GM04503 (cell line): ENCODE data around the gene PAQR8.
A peak's percentile ranks its signal among the peaks of the same experiment; 100 is the strongest.
"Not testable (repeated sequence)": the region's sequence is repeated elsewhere in the genome, so short reads cannot be mapped to it uniquely, and the experiment has no call there.

ENCODE experiments used
- DNase-seq: peaks from one replicate; pipeline ENCODE4 v3.0.0-alpha.2; 2012; ENCODE audit warnings: low read depth

PAQR8 gene

DNA sequence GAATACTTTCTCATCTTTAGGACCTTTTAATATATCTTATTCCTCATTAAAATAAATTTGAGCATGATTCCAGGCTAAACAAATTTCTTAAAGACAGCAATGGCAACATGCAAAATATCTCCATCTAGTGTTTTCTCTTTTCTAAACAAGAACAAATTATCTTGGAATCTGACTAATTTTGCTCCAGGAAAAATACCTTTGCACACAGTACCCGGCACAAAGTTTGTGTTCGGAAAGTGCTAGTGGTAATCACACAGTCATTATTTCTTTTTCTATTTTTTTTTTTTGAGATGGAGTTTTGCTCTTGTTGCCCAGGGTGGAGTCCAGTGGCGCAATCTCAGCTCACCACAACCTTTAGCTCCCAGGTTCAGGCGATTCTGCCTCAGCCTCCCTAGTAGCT is 50.0 kb downstream of the PAQR8 start:
- no peak for DNase-seq

- DNase-seq, result no peak
Measured at GRCh38 chr6:52415333-52415732, 53.4 kb downstream of the PAQR8 start.

- no peak for DNase-seq
Measured at GRCh38 chr6:52415917-52416628, 54.1 kb downstream of the PAQR8 start.

- no peak for DNase-seq
Measured at GRCh38 chr6:52416629-52417151, 54.7 kb downstream of the PAQR8 start.

DNA sequence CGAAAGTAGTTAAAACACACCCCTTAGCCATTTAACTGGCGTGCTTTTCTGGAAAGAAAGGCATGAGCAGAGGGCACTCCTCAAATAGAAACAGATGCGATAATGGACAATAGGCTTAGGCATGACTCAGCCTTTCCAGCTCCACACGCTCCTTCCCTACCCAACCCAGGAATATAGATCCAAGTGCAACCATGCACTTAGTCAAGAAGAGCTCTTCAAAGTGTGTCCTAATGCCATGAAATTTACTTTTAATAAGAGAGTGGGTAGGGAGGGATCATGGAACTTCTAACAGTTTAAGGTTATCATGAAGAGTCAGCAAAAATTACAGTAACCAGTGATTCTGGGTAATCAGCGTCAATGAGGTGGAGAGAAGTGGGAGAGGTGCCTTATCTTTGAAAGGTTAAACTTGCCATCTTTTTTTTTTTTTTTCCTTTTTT is 55.7 kb downstream of the PAQR8 start:
- DNase-seq, result peak; percentile 61

- DNase-seq, result no peak
Measured at GRCh38 chr6:52418606-52419005, 56.7 kb downstream of the PAQR8 start.

GRCh38 chr6:52419809-52420667 is 58.1 kb downstream of the PAQR8 start, which contains the start of gene EFHC1:
Gene EFHC1, plus strand, starts transcription at chr6:52420342. Its CDS starts 69 bp downstream, at chr6:52420411.
- peak; percentile 82 for DNase-seq

DNA sequence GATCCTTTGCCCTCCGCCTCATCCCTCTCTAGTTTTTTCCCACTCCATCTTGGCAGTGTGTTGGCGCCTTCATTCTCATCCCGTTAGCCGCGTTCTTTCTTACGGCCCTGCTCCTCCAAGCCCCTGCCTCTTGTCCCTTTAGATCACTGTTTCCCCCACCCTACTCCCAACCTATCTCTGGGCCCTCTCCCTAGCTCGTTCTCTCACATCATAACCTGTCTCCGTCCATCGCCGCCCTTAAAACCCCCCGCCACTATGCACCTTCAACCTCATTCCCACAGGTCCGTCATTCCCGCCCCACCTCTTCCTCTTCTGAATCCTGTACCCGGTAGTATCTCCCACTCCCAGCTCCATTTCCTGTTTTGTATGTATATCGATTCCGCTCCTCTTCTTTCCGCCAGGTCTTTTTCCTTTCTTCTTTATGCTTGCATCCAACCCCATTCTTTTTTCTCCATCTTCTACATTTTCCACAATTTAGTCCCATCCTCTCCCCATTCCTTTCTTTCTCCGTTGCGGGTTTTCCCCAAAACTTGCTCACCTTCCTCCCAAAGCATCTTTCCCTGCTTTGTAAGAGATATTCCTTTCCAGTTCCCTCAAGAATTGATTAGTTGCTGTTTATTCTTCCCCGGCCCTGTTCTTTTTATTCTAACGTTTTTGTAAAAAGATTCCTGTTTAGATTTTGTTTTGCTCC is 58.9 kb downstream of the PAQR8 start:
- no peak for DNase-seq

DNA sequence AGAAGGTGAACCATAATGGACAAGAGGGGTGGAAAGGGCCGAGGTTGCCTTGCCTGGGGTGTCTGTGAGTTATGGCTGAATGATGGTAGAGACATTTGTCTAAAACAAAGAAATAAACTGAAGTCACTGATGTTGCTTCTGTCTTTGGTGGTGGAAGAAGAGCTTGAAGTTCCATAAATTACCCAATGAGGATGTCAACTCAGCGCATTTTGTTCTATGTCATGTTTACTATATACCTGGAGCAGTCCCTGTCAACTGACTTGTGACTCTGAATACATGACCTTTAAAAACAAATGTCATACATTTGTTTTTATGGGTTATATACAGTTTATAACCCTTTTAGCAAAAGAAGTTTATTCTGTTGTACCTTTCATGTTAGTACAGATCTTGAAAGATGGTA is 60.2 kb downstream of the PAQR8 start:
- DNase-seq, result no peak

DNA sequence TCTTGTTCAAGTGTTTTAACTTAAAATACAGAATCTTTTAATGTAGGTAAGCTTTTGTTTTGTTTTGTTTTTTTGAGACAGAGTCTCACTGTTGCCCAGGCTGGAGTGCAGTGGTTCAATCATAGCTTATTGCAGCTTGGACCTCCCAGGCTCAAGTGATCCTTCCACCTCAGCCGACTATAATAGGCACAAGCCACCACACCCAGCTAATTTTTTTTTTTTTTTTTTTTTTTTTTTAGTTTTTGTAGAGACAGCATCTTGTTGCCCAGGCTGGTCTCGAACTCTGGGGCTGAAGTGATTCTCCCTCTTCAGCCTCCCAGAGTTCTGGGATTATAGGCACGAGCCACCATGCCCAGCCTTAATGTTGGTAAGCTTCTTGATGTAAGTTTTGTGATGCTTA is 61.5 kb downstream of the PAQR8 start:
- DNase-seq, result no peak

GRCh38 chr6:52423971-52424381 is 62.0 kb downstream of the PAQR8 start:
- DNase-seq, result peak; percentile 67

DNA sequence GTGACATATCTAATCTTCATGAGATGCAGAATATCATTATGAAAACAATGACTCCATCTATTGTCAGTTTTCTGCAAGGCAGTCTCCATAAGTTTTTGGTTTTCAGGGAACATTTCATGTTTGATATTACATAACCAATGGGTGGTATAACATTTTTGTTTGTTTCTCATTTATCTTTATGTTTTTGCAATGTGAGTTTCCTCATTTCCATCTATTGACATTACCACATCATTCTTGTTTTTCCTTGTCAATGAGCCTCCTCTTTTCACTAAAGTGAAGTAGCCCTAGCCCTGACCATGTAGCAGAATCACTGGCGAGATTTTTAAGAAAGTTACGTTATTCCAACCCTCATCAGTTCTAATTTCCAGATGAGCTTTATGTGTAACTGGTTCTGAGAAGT is 62.6 kb downstream of the PAQR8 start:
- DNase-seq, result no peak

DNA sequence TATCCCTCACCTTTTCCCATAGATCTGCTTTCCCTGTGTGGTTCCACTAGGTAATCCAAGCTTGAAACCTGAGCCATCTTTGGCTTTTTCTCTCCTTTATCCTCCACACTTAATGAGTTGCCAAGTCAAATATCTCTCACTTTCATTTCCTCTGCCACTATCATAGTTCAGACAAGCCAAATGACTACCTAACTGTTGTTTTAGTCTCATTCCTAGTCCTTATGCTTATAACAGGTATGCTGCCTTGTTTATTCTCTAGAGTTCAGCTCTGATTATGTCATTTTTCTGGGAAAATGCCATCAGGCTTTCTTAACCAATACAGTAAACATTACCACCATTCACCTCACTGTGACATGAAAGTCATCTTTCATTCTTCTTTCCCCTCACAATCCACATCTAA is 64.7 kb downstream of the PAQR8 start:
- no peak for DNase-seq

DNA sequence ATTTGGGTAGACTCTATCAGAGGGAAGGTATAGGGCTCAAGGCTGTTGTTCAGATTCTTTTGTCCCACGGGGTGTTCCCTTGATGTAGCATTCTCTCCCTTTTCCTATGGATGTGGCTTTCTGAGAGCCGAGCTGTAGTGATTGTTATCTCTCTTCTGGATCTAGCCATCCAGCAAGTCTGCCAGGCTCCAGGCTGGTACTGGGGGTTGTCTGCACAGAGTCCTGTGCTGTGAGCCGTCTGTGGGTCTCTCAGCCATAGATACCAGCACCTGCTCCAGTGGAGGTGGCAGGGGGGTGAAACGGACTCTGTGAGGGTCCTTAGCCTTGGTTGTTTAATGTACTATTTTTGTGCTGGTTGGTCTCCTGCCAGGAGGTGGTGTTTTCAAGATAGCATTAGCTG is 71.3 kb downstream of the PAQR8 start:
- not testable (repeated sequence) for DNase-seq

DNA sequence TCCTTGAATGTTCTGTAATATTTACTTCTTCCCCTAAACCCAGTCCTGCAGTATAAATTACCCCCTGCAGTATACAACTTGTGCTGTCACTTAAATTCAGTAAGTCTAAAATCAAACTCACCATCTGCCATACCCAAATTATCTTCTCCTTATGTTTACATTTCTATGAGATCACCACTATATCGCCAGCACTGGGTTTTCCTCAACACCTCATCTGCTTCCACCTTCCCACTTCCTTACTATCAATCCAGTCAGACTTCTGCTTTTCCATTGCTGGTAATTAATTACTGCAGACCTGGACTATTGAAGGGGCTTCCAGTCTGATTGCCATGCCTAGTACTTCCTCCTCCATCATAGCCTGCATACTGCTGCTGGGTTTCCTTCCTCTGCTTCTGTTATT is 73.4 kb downstream of the PAQR8 start:
- DNase-seq, result no peak

GRCh38 chr6:52438926-52439325 is 77.0 kb downstream of the PAQR8 start:
- DNase-seq, result no peak

- no peak for DNase-seq
Measured at GRCh38 chr6:52454556-52454955, 92.6 kb downstream of the PAQR8 start.

GRCh38 chr6:52457096-52457495 is 95.1 kb downstream of the PAQR8 start:
- no peak for DNase-seq
